GM23248 (cell line): ENCODE data around the gene MYO9A.

ENCODE experiments used
- EZH2 ChIP-seq: fragments of 200-600 bp; sonication (generic); IDR thresholded peaks from 2 replicates; pipeline ENCODE4 v1.6.1; 2018; ENCODE audit warnings: antibody characterized with exemption, mild to moderate bottlenecking; ENCODE audit not compliant: insufficient read depth, poor library complexity, severe bottlenecking
- EZH2phosphoT487 ChIP-seq: fragments of 200-600 bp; sonication (generic); IDR thresholded peaks from 2 replicates; pipeline ENCODE4 v1.6.1; 2018; ENCODE audit warnings: antibody characterized with exemption, moderate library complexity, mild to moderate bottlenecking, low read depth; ENCODE audit not compliant: insufficient read depth

- TF ChIP-seq EZH2 (no peak), EZH2phosphoT487 (no peak)
Observed at GRCh38 chr15:71921191-71921590, 196.8 kb downstream of the MYO9A start.
